DOHH2 (cell line): ENCODE results near the gene DIPK1A.

Source experiments
- CTCF ChIP-seq: fragments of 200-600 bp; sonication (generic); IDR thresholded peaks from one replicate; pipeline ENCODE4 v1.5.1; 2014; ENCODE audit warnings: antibody characterized with exemption, mild to moderate bottlenecking, low read depth, low read length; ENCODE audit not compliant: poor library complexity, severe bottlenecking
- EZH2phosphoT487 ChIP-seq: fragments of 200-600 bp; sonication (generic); IDR thresholded peaks from 2 replicates; pipeline ENCODE4 v1.6.1; 2017; ENCODE audit warnings: borderline replicate concordance, mild to moderate bottlenecking, antibody characterized with exemption, low read length, moderate library complexity, mixed read lengths

GRCh38 chr1:92805216-92805615 lies 156.0 kb downstream of the DIPK1A start:
- no peak for TF ChIP-seq CTCF
- no peak for TF ChIP-seq EZH2phosphoT487
